ENCODE data around the gene STING1.

DNA sequence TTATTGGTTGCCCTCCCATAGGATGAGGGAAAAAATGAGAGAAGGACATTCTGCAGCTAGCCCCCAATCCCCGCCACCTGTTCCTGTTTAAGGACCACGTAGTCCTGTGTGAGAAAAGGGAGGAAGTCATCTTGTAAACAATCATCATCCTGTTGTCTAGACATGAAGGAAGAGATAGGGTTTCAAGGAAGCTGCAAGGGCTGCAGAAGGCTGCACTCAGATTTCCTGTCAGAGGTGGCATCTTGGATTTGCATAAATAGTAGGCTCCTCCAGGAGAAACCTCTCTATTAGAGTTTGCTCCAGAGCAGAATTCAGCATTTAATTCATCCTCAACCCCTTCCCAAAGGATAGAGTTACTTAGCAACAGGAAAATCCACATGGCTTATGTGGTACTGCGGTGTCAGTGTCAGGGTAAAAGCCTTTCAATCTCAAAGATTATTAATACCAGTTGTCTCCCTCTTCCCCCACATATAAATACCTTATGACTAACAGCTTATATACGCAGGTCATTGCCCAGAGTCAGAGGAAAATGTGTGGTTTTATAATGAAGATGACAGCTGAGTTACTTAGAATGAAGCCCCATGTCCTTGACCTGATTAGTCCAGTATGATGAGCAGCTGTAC is 38.6 kb downstream of the STING1 start:
- TF ChIP-seq, protein P1, sequence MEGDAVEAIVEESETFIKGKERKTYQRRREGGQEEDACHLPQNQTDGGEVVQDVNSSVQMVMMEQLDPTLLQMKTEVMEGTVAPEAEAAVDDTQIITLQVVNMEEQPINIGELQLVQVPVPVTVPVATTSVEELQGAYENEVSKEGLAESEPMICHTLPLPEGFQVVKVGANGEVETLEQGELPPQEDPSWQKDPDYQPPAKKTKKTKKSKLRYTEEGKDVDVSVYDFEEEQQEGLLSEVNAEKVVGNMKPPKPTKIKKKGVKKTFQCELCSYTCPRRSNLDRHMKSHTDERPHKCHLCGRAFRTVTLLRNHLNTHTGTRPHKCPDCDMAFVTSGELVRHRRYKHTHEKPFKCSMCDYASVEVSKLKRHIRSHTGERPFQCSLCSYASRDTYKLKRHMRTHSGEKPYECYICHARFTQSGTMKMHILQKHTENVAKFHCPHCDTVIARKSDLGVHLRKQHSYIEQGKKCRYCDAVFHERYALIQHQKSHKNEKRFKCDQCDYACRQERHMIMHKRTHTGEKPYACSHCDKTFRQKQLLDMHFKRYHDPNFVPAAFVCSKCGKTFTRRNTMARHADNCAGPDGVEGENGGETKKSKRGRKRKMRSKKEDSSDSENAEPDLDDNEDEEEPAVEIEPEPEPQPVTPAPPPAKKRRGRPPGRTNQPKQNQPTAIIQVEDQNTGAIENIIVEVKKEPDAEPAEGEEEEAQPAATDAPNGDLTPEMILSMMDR (IDR thresholded peaks at IDR 0.05; ENCODE audit: borderline replicate concordance, extremely low read depth, low read length, poor library complexity, severe bottlenecking): no peak
- TF ChIP-seq EZH2 (IDR thresholded peaks at IDR 0.05; ENCODE audit: borderline replicate concordance, low read depth, low read length, severe bottlenecking): no peak
